Tibial artery (tissue), 4 donors: Measurements from ENCODE around the gene CFAP298.

Experiments
- DNase-seq, 2 donors: peaks; one replicate each; pipeline ENCODE4 v3.0.0-alpha.2; 2019
- H3K27ac ChIP-seq, 2 donors: fragments of 200-600 bp; sonication (generic) in 1 of 2; 1 replicate in 1 of 2; 2 replicates in 1 of 2; pipeline ENCODE4 v1.5.1; 2018 to 2019; ENCODE audit warnings: mild to moderate bottlenecking in 1 of 2
- H3K27me3 ChIP-seq, 2 donors: fragments of 200-600 bp; sonication (generic) in 1 of 2; one replicate each; pipeline versions ENCODE4 v1.5.1 to v1.6.0; 2016 to 2019
- H3K36me3 ChIP-seq, 3 donors: fragments of 200-600 bp; sonication (generic) in 2 of 3; one replicate each; pipeline ENCODE4 v1.5.1; 2016 to 2019; ENCODE audit warnings: mild to moderate bottlenecking in 2 of 3
- H3K4me1 ChIP-seq, 4 donors: fragments of 200-600 bp; sonication (generic) in 2 of 4; 1 replicate in 3 of 4; 2 replicates in 1 of 4; pipeline ENCODE4 v1.5.1; 2016 to 2019
- H3K4me3 ChIP-seq, 2 donors: fragments of 200-600 bp; sonication (generic) in 1 of 2; 1 replicate in 1 of 2; 2 replicates in 1 of 2; pipeline ENCODE4 v1.5.1; 2018 to 2019; ENCODE audit warnings: mild to moderate bottlenecking in 2 of 2
- H3K9me3 ChIP-seq, 3 donors: fragments of 200-600 bp; sonication (generic) in 1 of 3; one replicate each; pipeline ENCODE4 v1.5.1; 2016 to 2019
- intact Hi-C: fragments of 100-400 bp; cut with DNase I; formaldehyde crosslinking; loops from one replicate; pipeline ENCODE4 v1.15.0; 2023; ENCODE audit warnings: low total_unique reads
- TF ChIP-seq, protein P1 (sequence below), 2 experiments: fragments of 200-600 bp in 1 of 2; fragments of 450-650 bp in 1 of 2; IDR thresholded peaks; one replicate each; pipeline ENCODE4 v1.5.1; 2017 to 2019; ENCODE audit warnings: antibody characterized with exemption in 2 of 2, mild to moderate bottlenecking in 1 of 2, moderate library complexity in 1 of 2

Gene CFAP298

DNA sequence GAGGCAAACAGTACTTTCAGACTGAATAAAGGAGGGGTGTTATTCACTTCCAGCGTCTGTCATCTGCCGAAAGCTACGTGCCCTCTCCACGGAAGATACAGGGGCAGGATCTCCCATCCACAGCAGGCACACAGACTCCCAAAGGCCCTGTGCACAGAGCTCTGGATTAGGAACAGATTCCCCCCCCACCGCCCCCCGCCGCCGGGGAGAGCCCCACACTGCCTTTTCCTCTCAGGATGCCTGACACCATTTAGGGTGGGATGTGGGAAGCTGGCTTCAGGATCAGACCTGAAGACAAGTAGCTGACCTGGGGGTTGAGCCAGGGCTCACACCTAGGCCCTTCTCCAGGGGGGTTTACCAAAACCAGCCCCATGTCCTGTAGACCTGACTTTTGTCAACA lies 18.5 kb downstream of the CFAP298 start:
- DNase-seq: no peak
- intact Hi-C loops: no loop called here
- Histone ChIP-seq H3K4me3 (no peak overlapping the region), H3K27me3 (peaks cover 0 to 15% of the 10 kb centered on the region in 2 donors), H3K36me3 (peaks cover 0 to 15% (median under 1%) of the 10 kb centered on the region in 3 donors), H3K27ac (no peak overlapping the region), H3K9me3 (no peaks in the 10 kb centered on the region), H3K4me1 (no peaks in the 10 kb centered on the region)
- TF ChIP-seq, protein P1, sequence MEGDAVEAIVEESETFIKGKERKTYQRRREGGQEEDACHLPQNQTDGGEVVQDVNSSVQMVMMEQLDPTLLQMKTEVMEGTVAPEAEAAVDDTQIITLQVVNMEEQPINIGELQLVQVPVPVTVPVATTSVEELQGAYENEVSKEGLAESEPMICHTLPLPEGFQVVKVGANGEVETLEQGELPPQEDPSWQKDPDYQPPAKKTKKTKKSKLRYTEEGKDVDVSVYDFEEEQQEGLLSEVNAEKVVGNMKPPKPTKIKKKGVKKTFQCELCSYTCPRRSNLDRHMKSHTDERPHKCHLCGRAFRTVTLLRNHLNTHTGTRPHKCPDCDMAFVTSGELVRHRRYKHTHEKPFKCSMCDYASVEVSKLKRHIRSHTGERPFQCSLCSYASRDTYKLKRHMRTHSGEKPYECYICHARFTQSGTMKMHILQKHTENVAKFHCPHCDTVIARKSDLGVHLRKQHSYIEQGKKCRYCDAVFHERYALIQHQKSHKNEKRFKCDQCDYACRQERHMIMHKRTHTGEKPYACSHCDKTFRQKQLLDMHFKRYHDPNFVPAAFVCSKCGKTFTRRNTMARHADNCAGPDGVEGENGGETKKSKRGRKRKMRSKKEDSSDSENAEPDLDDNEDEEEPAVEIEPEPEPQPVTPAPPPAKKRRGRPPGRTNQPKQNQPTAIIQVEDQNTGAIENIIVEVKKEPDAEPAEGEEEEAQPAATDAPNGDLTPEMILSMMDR (IDR thresholded peaks at IDR 0.05): no peak

DNA sequence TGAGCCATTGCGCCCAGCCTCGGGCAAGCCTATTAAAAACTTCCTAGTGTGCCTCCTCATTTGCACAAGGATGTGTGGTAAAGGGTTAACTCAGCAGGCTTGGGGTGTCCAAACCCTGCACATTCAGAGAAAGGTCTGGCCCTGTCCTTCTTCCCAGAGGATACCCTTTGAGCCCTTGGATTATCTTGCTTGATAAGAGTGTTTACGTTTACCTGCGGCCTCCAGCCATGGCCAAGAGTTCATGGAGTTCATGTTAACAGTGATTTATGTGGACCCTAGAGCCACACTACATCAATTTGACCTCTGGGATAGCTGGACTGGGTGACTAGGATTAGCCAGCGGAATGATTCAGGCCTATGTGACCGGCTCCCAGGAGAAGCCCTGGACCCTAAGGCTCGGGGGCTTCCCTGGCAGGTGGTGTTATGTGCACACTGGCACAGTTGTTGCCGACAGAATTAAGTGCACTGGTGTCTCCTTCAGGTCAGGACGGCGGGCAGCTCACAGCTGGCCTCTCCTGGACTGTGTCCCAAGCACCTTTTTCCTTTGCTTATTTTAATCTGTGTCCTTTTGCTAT lies 19.2 kb downstream of the CFAP298 start:
- Histone ChIP-seq H3K27me3 (peaks cover 0 to 15% of the 10 kb centered on the region in 2 donors), H3K36me3 (peaks cover 0 to 9% (median 0%) of the 10 kb centered on the region in 3 donors), H3K4me1 (no peaks in the 10 kb centered on the region), H3K9me3 (no peaks in the 10 kb centered on the region), H3K4me3 (no peak overlapping the region), H3K27ac (no peak overlapping the region)
- peak in 1 of 2 donors; percentile 33 for DNase-seq
- TF ChIP-seq, protein P1 (IDR thresholded peaks at IDR 0.05): no peak
- intact Hi-C loops: no loop called here

DNA sequence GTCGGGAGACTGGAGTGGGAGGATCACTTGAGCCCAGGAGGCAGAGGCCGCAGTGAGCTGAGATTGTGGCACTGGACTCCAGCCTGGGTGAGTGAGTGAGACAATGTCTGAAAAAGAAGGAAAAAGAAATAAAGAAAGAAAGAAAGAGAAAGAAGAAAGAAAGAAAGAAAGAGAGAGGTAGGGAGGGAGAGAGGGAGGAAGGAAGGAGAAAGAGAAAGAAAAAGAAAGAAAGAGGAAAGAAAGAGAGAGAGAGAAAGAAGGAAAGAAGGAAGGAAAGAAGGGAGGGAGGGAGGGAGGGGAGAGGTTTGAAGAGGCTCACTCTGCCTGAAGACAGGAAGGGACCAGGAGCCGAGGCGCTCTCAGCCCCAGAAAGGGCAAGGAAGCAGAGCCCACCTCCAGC lies 22.0 kb downstream of the CFAP298 start:
- H3K36me3 ChIP-seq: peaks cover 0 to 5% (median 0%) of the 10 kb centered on the region in 3 donors
- H3K27ac ChIP-seq: no peak overlapping the region
- H3K9me3 ChIP-seq: no peaks in the 10 kb centered on the region
- H3K4me3 ChIP-seq: no peak overlapping the region
- H3K4me1 ChIP-seq: no peaks in the 10 kb centered on the region
- TF ChIP-seq, protein P1 (IDR thresholded peaks at IDR 0.05): no peak
- DNase-seq: no peak
- H3K27me3 ChIP-seq: peaks cover 0 to 15% of the 10 kb centered on the region in 2 donors
- intact Hi-C loops: no loop called here

DNA sequence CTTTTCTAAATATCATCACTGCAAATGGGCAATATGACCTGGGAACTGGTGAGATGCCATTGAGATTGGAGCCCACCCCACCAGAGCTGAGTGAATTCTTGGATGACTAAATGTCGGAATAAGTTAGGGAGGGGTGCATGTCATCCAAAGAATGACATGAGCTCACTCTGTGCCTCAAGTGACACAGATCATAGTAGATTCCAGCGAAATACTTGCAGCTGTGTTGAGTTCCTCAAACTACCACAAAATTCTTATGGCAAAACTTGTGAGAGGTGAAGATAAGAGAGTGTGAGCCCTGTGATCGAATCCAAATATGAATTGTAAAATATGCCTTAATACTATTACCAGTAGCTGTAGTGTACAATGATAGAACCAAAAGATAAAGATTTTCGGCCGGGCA lies 24.5 kb downstream of the CFAP298 start:
- intact Hi-C loops: no loop called here
- Histone ChIP-seq H3K4me3 (no peak overlapping the region), H3K36me3 (peaks cover 0 to 5% (median 0%) of the 10 kb centered on the region in 3 donors), H3K4me1 (no peaks in the 10 kb centered on the region), H3K9me3 (no peaks in the 10 kb centered on the region), H3K27ac (no peak overlapping the region), H3K27me3 (peaks cover 0 to 15% of the 10 kb centered on the region in 2 donors)
- DNase-seq: no peak
- TF ChIP-seq, protein P1 (IDR thresholded peaks at IDR 0.05): no peak

DNA sequence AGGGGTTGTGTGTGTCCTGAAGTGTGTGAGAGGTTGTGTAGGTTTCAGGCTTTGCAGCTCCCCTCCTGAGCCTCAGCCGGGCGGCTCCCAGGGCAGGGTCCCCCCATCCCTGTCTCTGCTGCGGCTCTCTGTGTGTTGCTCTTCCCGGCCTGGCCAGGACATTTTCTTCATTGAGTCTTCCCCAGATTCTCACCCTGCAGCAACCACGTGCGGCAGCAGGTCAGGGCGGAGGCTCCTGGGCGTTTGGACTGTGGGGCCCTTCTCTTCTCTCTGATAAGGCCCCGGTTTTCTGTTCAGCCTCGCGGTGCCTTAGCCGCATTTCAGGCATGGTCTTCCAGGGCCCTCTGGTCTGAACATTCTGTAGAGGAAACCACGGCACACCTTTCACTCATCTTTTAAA lies 25.1 kb downstream of the CFAP298 start:
- peaks cover 0 to 15% of the 10 kb centered on the region in 2 donors for H3K27me3 ChIP-seq
- H3K4me3 ChIP-seq: no peak overlapping the region
- H3K27ac ChIP-seq: no peak overlapping the region
- peaks cover 0 to 5% (median 0%) of the 10 kb centered on the region in 3 donors for H3K36me3 ChIP-seq
- no peaks in the 10 kb centered on the region for H3K9me3 ChIP-seq
- TF ChIP-seq, protein P1 (IDR thresholded peaks at IDR 0.05): no peak
- no peaks in the 10 kb centered on the region for H3K4me1 ChIP-seq
- DNase-seq: no peak
- intact Hi-C loops: no loop called here
